Embryonic facial prominence (tissue), 1 donor: ENCODE data around the gene MYO1B.

Experiments used
- DNase-seq: peaks from one replicate; pipeline ENCODE4 v3.0.0-alpha.2; 2016; ENCODE audit errors: extremely low spot score

MYO1B gene

GRCh38 chr2:191360918-191361317 is 115.7 kb downstream of the MYO1B start:
- DNase-seq = no peak

- DNase-seq = no peak
Measured at GRCh38 chr2:191362841-191363240, 117.6 kb downstream of the MYO1B start.

GRCh38 chr2:191363267-191363666 is 118.1 kb downstream of the MYO1B start:
- DNase-seq = no peak

GRCh38 chr2:191365089-191365488 is 119.9 kb downstream of the MYO1B start:
- no peak for DNase-seq

- no peak for DNase-seq
Measured at GRCh38 chr2:191366199-191366598, 121.0 kb downstream of the MYO1B start.

GRCh38 chr2:191369034-191369433 is 123.8 kb downstream of the MYO1B start:
- no peak for DNase-seq

- no peak for DNase-seq
Measured at GRCh38 chr2:191374366-191374765, 129.2 kb downstream of the MYO1B start.

- no peak for DNase-seq
Measured at GRCh38 chr2:191374939-191375338, 129.7 kb downstream of the MYO1B start.

- no peak for DNase-seq
Measured at GRCh38 chr2:191376981-191377629, 131.9 kb downstream of the MYO1B start.

- no peak for DNase-seq
Measured at GRCh38 chr2:191379375-191379774, 134.2 kb downstream of the MYO1B start.

GRCh38 chr2:191382801-191383200 is 137.6 kb downstream of the MYO1B start:
- DNase-seq = no peak

- no peak for DNase-seq
Measured at GRCh38 chr2:191383486-191383885, 138.3 kb downstream of the MYO1B start.

GRCh38 chr2:191384829-191385228 is 139.6 kb downstream of the MYO1B start:
- no peak for DNase-seq

GRCh38 chr2:191385416-191386160 is 140.4 kb downstream of the MYO1B start:
- DNase-seq = no peak

- no peak for DNase-seq
Measured at GRCh38 chr2:191386938-191387536, 141.8 kb downstream of the MYO1B start.

- no peak for DNase-seq
Measured at GRCh38 chr2:191389288-191389687, 144.1 kb downstream of the MYO1B start.

GRCh38 chr2:191391171-191391570 is 146.0 kb downstream of the MYO1B start:
- DNase-seq = no peak

- no peak for DNase-seq
Measured at GRCh38 chr2:191394043-191394442, 148.8 kb downstream of the MYO1B start.

- no peak for DNase-seq
Measured at GRCh38 chr2:191396794-191397193, 151.6 kb downstream of the MYO1B start.

- no peak for DNase-seq
Measured at GRCh38 chr2:191399601-191400000, 154.4 kb downstream of the MYO1B start.

- DNase-seq = no peak
Measured at GRCh38 chr2:191401287-191401686, 156.1 kb downstream of the MYO1B start.

GRCh38 chr2:191402966-191403565 is 157.9 kb downstream of the MYO1B start:
- no peak for DNase-seq

GRCh38 chr2:191404568-191404991 is 159.4 kb downstream of the MYO1B start:
- no peak for DNase-seq
